ENCODE data around the gene NTSR2.

NTSR2 gene, protein sequence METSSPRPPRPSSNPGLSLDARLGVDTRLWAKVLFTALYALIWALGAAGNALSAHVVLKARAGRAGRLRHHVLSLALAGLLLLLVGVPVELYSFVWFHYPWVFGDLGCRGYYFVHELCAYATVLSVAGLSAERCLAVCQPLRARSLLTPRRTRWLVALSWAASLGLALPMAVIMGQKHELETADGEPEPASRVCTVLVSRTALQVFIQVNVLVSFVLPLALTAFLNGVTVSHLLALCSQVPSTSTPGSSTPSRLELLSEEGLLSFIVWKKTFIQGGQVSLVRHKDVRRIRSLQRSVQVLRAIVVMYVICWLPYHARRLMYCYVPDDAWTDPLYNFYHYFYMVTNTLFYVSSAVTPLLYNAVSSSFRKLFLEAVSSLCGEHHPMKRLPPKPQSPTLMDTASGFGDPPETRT

DNA sequence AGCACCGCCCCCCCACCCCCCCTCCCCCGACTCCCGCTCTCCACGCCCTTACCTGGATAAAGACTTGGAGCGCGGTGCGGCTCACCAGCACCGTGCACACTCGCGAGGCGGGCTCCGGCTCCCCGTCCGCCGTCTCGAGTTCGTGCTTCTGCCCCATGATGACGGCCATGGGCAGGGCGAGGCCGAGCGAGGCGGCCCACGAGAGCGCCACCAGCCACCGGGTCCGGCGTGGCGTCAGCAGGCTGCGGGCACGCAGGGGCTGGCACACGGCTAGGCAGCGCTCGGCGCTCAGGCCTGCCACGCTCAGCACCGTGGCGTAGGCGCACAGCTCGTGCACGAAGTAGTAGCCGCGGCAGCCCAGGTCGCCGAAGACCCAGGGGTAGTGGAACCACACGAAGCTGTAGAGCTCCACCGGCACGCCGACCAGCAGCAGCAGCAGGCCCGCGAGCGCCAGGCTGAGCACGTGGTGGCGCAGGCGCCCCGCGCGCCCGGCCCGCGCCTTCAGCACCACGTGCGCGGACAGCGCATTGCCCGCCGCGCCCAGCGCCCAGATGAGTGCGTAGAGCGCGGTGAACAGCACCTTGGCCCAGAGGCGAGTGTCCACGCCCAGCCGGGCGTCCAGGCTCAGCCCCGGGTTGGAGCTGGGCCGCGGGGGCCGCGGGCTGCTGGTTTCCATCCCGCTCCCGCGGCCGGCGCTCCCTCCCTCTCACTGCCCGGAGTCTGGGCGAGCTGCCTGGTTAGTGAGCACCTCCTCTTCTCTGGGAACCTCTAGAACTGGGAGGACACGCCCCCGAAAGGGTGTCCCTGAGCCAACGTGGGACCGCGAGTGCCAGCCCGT, at the start of gene NTSR2:
Gene NTSR2, minus strand, starts transcription at position 742 of the 838 bp plus-strand sequence. Its CDS starts 66 bp downstream, at position 676.
- Mint-ChIP-seq H3K4me1 (peaks cover 4% of the 10 kb centered on the region), H3K9me3 (no peaks in the 10 kb centered on the region), H3K36me3 (no peaks in the 10 kb centered on the region), H3K27me3 (peaks cover 51% of the 10 kb centered on the region), H3K4me3 (no peak within 1 kb of the TSS), H3K27ac (no peak within 1 kb of the TSS)
- DNase-seq: peak; percentile 65
- CTCF ChIA-PET: no interaction called here

DNA sequence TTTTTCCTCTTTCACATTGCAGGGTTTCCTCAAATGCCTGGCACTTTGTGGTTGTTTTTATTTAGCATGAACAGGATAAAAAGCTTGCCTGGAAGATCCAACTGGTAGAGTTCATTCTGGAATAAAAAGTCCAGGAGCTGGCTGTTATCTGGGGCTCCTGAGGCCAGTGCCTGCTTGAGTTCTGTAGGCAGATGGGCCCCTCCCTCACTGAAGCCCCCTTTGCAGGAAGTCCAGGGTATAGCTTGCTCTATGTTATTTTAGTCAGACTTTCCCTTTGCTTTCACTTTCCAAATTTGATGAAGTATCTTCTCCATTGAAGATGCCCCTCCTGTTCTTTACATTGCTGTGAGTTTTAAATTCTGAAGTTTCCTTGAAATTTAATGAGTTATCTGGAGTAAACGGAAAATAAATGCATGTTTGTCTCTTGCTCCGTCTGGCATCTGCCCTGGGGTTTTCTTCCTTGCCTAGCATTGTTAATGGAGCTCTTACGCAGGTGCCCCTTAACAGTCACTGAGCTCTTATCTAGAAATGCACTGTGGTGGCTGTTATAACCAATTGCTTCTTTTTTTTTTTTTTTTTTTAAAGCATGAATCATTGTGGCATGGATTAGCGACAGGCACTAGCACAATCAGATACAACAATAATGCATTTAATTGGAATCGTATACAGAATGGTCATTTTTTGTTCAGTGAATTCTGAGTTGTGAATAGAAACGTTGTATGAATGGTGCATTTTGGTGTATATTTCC, 49.4 kb upstream of the NTSR2 start:
- Mint-ChIP-seq H3K27ac (no peak overlapping the region), H3K4me3 (peak overlapping the region; percentile 47), H3K4me1 (peaks cover 14% of the 10 kb centered on the region), H3K9me3 (no peaks in the 10 kb centered on the region), H3K27me3 (peaks cover 62% of the 10 kb centered on the region), H3K36me3 (no peaks in the 10 kb centered on the region)
- no peak for DNase-seq
- CTCF ChIA-PET: interaction anchor here (0.7 to 2.1 kb wide), 4 partner anchors 20 to 61 kb away, joined by 3 to 6 read pairs (median 4); no protein-coding TSS in a partner anchor

DNA sequence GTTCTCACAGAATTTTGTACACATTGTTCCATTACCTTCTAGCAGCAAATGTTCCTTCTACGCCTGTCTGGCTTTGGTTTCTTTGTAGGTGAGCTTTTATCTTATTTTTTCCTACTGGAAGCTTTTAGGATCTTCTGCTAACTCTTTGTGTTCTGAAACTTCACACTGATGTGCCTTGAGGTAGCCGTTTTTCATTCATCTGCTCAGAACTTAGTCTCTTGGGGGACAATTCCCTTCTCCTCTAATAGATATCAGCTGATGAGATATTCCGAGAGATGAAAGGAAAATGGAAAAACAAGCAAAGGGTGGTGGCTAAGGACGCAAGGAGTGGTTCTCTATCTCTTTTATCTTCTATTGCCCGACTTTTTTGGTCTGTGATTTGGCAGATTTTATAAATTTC, 48.6 kb upstream of the NTSR2 start:
- Mint-ChIP-seq H3K4me3 (no peak overlapping the region), H3K27me3 (peaks cover 57% of the 10 kb centered on the region), H3K36me3 (no peaks in the 10 kb centered on the region), H3K27ac (no peak overlapping the region), H3K4me1 (peaks cover 14% of the 10 kb centered on the region), H3K9me3 (no peaks in the 10 kb centered on the region)
- CTCF ChIA-PET: interaction anchor here (1.2 to 2.1 kb wide), 3 partner anchors 21 to 62 kb away, joined by 3 to 6 read pairs (median 4); no protein-coding TSS in a partner anchor
- DNase-seq: no peak

DNA sequence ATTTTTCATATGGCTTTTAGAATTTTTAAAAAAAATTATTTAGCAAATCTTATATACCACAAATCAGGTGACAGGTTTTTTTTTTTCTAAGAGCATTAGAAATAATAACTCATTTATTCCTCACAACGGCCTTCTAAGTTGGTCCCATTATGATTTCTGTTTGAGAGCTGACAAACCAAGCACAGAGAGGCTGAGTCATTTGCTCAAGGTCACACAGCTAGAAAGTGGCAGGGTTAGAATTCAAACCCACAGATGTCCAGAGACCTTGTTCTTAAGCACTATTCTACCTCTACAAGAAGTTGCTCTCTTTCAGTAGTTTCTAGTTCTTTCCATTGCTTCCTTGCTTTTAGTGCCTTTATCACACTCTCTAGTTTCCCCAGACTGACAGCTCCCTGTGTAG, 47.6 kb upstream of the NTSR2 start:
- no peak overlapping the region for H3K27ac Mint-ChIP-seq

DNA sequence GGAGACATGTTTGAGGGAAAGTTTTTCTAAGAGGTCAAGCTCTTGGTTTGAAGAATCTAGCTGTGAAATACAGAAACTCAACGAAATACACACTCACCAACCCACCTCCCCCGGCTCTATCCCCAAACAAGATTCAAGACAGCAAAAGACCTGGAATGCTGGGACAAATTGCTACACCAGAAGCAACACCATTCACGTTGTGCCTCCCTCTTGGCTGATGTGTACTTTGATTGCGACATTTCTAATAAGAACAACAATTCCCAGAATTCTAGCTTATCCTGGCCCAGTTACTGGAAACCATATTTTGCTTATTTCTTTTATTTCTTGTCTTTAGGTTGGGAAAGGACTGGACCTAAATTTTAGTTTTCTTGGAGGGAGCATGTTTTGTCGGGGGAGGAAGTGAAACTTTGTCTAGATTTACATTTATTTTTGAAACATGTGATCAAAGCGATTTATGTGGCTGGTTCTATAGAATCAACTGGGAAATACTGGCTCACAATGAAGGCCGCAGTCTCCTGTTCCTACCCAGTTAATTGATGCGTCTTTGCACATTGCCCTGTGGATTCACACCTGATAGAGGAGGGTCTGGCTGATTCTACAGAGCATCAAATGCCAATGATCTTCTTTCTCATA, 46.8 kb upstream of the NTSR2 start:
- CTCF ChIA-PET: no interaction called here
- H3K9me3 Mint-ChIP-seq: no peaks in the 10 kb centered on the region
- no peak overlapping the region for H3K27ac Mint-ChIP-seq
- H3K4me1 Mint-ChIP-seq: peaks cover 14% of the 10 kb centered on the region
- no peak for DNase-seq
- peaks cover 44% of the 10 kb centered on the region for H3K27me3 Mint-ChIP-seq
- no peaks in the 10 kb centered on the region for H3K36me3 Mint-ChIP-seq
- H3K4me3 Mint-ChIP-seq: no peak overlapping the region

More for the DNA sequence above, 47.6 kb upstream of the NTSR2 start:
- Mint-ChIP-seq H3K27me3 (peaks cover 50% of the 10 kb centered on the region), H3K9me3 (no peaks in the 10 kb centered on the region), H3K4me3 (no peak overlapping the region), H3K36me3 (no peaks in the 10 kb centered on the region), H3K4me1 (peaks cover 14% of the 10 kb centered on the region)
- CTCF ChIA-PET: interaction anchor here (1.7 kb wide), 1 partner anchor 22 kb away, joined by 4 read pairs; no protein-coding TSS in a partner anchor
- no peak for DNase-seq

DNA sequence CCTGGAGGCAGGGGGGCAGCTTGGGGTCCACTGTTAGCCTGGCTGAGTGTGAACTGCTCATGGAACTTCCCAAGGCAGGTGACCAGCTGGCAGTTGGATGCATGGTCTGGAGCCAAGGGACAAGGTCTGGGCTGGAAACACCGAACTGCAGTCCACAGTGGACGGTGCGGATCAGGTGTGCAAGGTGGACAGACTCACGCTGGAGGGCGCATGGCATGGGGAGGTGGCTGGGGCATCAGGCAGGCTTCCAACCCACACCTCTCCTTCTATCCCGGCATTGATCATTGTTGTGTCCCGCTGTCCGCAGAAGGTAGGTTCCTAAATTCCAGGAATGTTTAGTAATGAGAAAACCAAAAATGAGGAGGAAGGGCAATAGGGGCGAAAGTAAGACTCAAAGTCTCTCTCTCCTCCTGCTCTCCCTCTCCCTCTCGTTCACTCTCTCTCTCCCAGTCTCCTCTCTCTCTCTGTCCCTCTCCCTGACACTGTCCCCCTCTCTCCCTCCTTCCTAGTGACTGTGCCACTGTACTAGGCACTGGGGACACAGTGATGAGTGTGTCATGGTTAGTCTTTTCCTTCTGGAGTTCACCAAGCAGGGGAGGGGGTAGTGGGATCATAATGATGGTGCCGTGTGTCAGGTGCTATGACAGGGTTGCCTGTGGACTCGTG, 46.1 kb upstream of the NTSR2 start:
- peaks cover 14% of the 10 kb centered on the region for H3K4me1 Mint-ChIP-seq
- CTCF ChIA-PET: no interaction called here
- peaks cover 46% of the 10 kb centered on the region for H3K27me3 Mint-ChIP-seq
- DNase-seq: no peak
- no peak overlapping the region for H3K27ac Mint-ChIP-seq
- no peaks in the 10 kb centered on the region for H3K36me3 Mint-ChIP-seq
- no peaks in the 10 kb centered on the region for H3K9me3 Mint-ChIP-seq
- no peak overlapping the region for H3K4me3 Mint-ChIP-seq

DNA sequence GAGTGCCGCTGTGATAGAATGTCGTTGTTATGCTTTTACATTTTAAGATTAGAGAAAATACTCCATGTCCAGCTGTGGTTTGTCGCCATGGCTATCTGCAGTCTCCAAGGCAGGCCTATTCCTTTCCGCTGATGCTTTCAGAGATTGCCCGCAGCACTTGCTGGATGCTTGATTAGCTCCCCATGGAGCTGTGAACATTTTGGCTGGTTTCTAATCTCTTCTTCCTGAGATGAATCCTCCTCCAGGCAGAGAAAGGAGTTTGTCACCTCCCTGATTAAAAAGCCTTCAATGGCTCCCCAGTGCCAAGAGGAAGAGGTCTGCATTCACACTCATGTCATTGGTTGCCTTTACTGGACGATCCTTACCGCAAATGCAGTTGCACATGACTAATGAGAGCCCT, 43.8 kb upstream of the NTSR2 start:
- Mint-ChIP-seq H3K36me3 (no peaks in the 10 kb centered on the region), H3K9me3 (no peaks in the 10 kb centered on the region), H3K4me1 (peaks cover 5% of the 10 kb centered on the region), H3K4me3 (no peak overlapping the region), H3K27ac (no peak overlapping the region), H3K27me3 (peaks cover 42% of the 10 kb centered on the region)
- CTCF ChIA-PET: no interaction called here
- DNase-seq: no peak

DNA sequence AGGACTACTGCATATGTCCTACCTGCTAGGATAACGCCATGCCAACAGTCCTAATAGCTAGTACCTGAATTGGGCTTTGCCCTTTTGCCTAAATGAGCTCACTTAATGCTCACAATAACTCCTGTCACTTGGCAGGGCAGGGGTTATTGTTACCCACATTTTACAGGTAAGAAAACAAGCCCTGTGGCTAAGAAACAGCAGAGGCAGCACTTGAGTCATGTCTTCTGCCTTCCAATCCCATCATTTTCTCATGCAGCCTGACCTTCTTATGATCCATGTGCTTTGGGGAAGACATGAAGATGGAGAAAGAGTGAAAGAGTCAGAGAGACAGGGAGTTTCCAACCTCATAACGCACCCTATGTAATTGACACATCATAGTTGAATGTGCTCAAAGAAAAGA, 42.9 kb upstream of the NTSR2 start:
- H3K9me3 Mint-ChIP-seq: no peaks in the 10 kb centered on the region
- CTCF ChIA-PET: no interaction called here
- peaks cover 5% of the 10 kb centered on the region for H3K4me1 Mint-ChIP-seq
- H3K27me3 Mint-ChIP-seq: peaks cover 39% of the 10 kb centered on the region
- no peak overlapping the region for H3K27ac Mint-ChIP-seq
- no peak overlapping the region for H3K4me3 Mint-ChIP-seq
- DNase-seq: no peak
- H3K36me3 Mint-ChIP-seq: no peaks in the 10 kb centered on the region

DNA sequence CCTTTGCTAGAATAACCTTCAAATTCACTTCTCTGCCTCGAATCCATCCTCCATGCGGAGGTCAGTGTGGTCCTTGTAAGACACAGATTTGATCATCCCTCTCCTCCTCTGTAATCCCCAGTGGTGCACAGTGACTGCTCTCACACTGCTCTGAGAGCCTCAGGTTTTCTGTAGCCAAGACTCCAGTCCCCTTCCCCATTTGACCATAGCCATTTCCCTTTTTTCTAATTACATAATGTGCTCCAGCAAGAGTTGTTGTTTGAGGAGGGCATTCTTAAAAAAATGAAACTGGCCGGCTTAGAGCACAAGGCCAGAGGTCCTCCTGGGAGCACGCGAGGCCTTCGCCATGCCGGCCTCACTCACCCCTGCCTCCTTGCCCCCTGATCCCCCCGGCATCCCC, 41.8 kb upstream of the NTSR2 start:
- H3K36me3 Mint-ChIP-seq: no peaks in the 10 kb centered on the region
- CTCF ChIA-PET: no interaction called here

DNA sequence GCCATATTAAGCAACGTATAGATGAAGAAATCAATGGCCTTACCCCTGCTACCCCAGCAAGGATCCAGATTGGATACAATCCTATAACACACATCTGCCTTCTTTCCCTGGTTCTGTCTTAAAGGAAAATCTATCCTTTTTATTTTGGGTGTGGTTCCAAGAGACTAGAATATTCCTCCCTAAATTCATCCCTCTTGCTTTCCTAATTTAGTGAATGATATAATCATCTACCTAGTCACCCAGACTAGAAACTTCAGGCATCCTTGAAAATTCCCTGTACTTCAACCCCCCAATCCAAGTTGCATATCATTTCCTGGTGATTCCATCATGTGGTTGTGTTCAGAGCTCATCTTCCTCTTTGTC, 41.3 kb upstream of the NTSR2 start:
- H3K4me1 Mint-ChIP-seq: no peaks in the 10 kb centered on the region
- CTCF ChIA-PET: no interaction called here
- DNase-seq: no peak
- H3K9me3 Mint-ChIP-seq: no peaks in the 10 kb centered on the region
- no peaks in the 10 kb centered on the region for H3K36me3 Mint-ChIP-seq
- no peak overlapping the region for H3K4me3 Mint-ChIP-seq
- peaks cover 39% of the 10 kb centered on the region for H3K27me3 Mint-ChIP-seq
- no peak overlapping the region for H3K27ac Mint-ChIP-seq

More for the DNA sequence above, 41.8 kb upstream of the NTSR2 start:
- Mint-ChIP-seq H3K4me1 (peaks cover under 1% of the 10 kb centered on the region), H3K9me3 (no peaks in the 10 kb centered on the region), H3K27ac (no peak overlapping the region), H3K27me3 (peaks cover 43% of the 10 kb centered on the region), H3K4me3 (no peak overlapping the region)
- no peak for DNase-seq

DNA sequence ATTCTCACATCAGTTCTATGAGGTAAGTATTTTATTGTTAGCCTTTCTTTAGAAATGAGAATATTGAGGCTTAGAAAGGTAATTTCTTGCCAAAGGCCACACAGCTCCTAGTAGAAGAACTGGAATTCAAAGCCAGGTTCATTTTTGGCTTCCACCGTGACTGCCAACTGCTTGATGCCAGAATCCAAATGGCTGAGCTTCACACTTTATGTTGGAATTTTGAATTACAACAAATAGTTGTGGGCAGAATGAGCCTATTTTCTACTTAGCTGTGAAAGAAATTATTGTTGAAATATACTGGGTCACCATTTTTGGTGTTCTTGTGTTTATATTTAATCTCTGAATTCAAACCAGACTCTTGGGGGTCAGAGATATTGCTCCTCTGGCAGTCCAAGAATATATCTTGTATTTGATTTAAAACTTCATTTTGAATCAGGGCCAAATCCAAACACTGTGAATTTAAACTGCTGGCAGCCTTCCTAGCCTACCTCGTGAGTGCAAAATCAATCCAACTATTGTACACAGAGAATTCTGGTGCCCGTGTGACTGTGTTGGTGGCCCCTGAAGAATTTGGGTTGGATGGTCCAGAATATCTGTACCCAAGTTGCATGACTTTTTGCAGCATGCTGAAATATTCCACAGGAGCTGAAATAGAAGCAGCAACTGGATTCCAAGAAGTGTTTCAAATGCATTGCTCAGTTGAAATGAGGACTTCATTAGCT, 40.8 kb upstream of the NTSR2 start:
- H3K27ac Mint-ChIP-seq: no peak overlapping the region
- H3K27me3 Mint-ChIP-seq: peaks cover 33% of the 10 kb centered on the region
- DNase-seq: no peak
- H3K4me1 Mint-ChIP-seq: no peaks in the 10 kb centered on the region
- H3K9me3 Mint-ChIP-seq: peaks cover 2% of the 10 kb centered on the region
- no peak overlapping the region for H3K4me3 Mint-ChIP-seq
- CTCF ChIA-PET: interaction anchor here (0.9 to 1.2 kb wide), 3 partner anchors 15 to 74 kb away, joined by 3 to 4 read pairs (median 4); no protein-coding TSS in a partner anchor
- H3K36me3 Mint-ChIP-seq: no peaks in the 10 kb centered on the region

DNA sequence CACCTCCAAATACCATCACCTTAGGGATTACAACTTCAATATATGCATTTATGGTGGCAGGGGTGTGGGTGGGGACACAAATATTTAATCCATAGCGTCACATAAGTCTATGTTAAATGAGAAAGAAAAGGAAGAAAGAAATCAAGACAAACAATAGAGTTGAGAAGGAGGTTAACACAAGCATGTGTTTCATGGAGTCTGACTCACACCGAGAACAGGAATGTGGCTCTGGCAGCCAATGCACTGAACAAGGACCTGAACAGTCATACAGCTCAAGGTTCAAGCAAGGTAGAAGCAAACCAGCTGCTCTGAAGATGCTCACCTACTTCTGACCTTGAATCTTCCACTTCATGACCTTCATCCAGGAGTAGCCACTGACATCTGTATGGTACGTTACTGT, 40.2 kb upstream of the NTSR2 start:
- Mint-ChIP-seq H3K36me3 (no peaks in the 10 kb centered on the region), H3K4me3 (no peak overlapping the region), H3K9me3 (peaks cover 2% of the 10 kb centered on the region), H3K27me3 (peaks cover 28% of the 10 kb centered on the region), H3K4me1 (no peaks in the 10 kb centered on the region), H3K27ac (no peak overlapping the region)
- CTCF ChIA-PET: interaction anchor here (0.9 to 1.2 kb wide), 3 partner anchors 14 to 75 kb away, joined by 3 to 4 read pairs (median 4); no protein-coding TSS in a partner anchor
- DNase-seq: no peak

DNA sequence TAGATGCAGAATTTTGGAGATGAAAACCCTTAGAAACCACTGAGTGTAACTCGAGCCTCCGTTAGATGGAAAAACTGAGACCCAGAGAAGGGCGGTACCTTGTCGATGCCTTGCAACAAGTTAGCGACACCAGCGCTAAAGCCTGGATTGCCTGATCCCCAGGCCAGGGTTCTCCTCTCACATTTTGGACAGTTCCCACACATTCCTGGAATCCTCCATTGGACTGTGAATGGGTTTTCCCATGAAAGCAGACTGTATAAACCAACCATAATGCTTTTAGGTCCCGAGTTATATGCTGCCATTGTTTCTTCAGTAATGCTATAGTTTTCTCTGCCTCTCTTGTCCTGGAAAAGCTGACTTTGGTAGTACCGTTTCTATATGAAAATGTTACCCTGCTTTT, 39.3 kb upstream of the NTSR2 start:
- H3K4me3 Mint-ChIP-seq: no peak overlapping the region
- peaks cover 23% of the 10 kb centered on the region for H3K27me3 Mint-ChIP-seq
- no peaks in the 10 kb centered on the region for H3K36me3 Mint-ChIP-seq
- H3K4me1 Mint-ChIP-seq: no peaks in the 10 kb centered on the region
- CTCF ChIA-PET: no interaction called here
- H3K27ac Mint-ChIP-seq: no peak overlapping the region
- no peak for DNase-seq
- H3K9me3 Mint-ChIP-seq: peaks cover 2% of the 10 kb centered on the region
